GM11168 (cell line): ENCODE data around the gene SAMD4A.

Experiments
- in situ Hi-C: fragments of 300-500 bp; cut with MboI; formaldehyde crosslinking; loops from one replicate; pipeline ENCODE4 v1.12.0; 2022; ENCODE audit warnings: low sequenced_read_pairs; ENCODE audit not compliant: unreplicated experiment

The SAMD4A gene

GRCh38 chr14:54767139-54767431 lies 200.2 kb downstream of the SAMD4A start:
- in situ Hi-C loops, result no loop called here

GRCh38 chr14:54767450-54767849 lies 200.5 kb downstream of the SAMD4A start:
- in situ Hi-C loops, result no loop called here

- in situ Hi-C loops, result no loop called here
Observed at GRCh38 chr14:54768501-54769129, 201.7 kb downstream of the SAMD4A start.

DNA sequence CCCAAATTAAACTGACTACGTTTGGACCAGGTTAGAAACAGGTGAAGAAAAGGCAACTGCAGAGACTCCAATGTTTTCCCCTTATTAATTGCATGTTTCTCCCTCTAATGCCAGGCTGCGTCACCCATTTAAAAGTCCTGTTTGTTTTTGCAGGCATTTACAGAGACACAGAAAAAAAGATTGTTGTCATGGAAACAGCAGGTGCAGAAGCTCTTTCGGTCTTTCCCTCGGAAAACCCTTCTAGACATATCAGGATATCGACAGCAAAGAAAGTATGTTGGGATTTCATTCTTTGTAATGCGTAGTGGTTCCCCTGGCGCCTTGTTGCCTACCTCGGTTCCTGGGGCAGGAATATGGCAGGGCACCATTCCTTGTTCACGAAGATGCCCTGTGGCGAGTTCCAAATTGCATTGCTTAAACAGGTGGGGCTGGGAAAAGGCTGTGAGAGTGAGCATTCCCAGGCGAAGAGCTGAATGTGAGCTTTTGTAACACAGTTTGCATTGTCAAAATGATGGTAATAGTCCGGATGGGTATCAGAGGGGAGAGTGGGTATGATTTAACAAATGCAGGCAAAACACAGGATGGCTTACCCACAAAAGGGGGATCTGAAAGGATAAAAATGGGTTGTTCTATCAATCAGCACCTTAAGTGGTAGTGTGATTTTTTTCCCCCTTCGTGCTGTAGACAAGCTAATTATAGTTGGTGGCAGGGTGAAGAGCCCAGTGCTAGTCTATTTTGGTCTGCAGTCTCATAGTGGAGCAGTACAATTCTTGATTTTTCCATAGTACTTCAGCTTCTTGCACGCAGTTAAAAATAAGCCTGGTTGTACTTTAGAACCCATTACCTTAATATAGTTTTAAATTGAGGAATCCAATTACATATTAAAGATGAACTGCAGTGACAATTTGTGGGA lies 203.3 kb downstream of the SAMD4A start:
- in situ Hi-C loops, result loop anchor here (10.0 kb wide), 1 partner anchor 215 kb away; no protein-coding TSS in a partner anchor

- in situ Hi-C loops, result loop anchor here (10.0 kb wide), 1 partner anchor 217 kb away; no protein-coding TSS in a partner anchor
Observed at GRCh38 chr14:54771411-54772027, 204.6 kb downstream of the SAMD4A start.

DNA sequence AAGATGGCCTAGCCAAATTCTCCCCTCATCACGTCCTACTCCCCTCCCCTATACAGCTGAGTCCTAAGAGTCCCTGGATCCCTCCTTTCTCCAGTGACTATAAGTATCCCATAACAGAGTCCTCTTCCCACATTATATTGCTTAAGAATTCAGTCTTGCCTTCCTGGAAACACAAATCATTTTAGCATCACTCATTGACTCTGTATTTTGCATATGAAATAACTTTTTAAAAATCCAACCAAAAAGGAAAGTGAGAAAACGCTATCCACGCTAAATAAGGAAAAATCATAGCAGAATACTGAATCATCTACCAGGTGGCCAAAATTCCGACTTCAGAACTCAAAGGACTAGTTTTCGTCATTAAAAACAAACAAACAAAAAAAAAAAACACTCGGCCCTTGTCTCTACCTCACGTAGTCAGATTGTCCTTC lies 205.5 kb downstream of the SAMD4A start:
- in situ Hi-C loops, result loop anchor here (10.0 kb wide), 1 partner anchor 218 kb away; no protein-coding TSS in a partner anchor

DNA sequence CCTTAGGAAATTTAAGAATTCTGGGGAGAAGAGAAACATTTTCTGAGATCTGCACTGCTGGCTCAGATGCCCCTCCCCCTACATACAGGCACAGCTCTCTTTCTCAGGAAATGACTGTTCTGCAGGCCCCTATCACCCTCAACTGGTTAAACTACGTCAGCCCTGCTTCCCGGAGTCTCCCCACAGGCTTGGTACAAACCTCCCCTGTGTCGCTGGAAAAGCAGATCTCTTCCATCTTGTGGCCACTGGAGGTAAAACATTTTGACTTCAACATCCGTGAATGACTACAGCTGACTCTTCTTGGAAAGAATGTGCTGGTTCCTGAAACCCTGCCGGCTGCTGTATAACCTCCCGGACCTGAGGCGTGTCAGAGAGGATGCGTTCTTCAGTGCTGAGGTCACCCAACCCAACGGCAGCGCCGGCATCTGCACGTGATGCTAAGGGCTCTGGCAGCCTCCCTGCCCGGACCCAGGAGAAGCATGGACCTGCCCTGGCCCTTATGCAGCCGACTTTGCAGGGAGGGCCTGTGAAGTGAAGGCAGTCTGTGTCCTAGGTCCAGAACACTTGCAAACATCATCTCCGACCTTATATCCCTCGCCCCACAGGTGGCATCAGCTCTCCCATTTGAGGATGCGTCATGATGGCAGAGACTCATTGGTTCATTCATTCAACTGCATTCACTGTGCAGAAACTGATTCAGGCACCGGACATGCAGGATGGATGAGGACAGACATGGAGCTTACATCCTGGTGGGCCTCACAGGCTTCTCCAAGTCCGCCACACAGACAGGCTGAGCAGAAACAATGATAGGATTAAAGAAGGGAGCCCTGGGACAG lies 206.5 kb downstream of the SAMD4A start:
- in situ Hi-C loops, result loop anchor here (10.0 kb wide), 1 partner anchor 219 kb away; no protein-coding TSS in a partner anchor

DNA sequence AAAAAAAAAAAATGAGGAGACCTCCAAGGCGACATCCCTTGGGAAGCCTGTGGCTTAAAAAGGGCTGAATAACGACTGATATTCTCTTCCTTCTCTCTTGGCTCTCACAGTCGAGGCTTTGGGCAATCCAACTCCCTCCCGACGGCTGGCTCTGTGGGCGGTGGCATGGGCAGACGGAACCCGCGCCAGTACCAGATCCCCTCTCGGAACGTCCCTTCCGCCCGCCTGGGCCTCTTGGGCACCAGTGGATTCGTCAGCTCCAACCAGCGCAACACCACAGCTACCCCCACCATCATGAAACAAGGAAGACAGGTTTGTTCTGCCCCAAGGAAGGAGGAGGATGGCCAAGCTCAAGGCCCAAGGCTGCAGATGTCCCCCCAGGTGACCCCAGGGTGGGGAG lies 207.9 kb downstream of the SAMD4A start:
- in situ Hi-C loops, result loop anchor here (10.0 kb wide), 1 partner anchor 220 kb away; no protein-coding TSS in a partner anchor

DNA sequence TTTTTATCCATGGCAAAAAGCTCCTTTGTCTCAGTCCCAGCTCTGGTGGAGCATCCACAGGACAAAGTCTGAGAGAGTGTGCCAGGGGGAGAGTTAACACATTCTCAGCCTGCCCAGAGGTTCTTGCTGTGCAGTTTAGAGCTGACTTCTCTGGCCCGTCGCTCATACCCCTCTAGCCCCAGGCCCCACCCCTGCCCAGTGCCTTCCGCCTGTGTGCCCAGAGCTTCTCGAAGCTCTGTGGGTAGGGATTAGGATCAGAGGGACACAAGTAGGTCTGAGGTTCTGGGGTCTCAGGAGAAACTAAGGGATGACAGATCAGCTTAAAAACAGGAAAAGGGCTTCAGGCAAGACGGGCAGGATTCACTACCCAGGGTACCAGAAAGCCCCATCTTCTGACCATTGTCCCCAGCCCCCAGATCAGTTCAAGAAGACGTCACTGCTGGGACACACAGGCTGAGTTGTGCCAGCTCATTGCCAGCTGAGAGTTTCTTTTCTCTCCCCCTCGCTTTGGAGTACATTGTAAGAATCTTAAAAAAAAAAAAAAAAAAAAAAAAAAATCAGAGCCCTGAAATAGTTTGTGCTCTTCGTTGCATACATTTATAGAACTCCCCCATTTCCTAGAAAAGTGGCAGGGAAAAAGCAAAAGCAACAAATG lies 208.7 kb downstream of the SAMD4A start:
- in situ Hi-C loops, result loop anchor here (10.0 kb wide), 1 partner anchor 221 kb away; no protein-coding TSS in a partner anchor

- in situ Hi-C loops, result loop anchor here (10.0 kb wide), 1 partner anchor 222 kb away; no protein-coding TSS in a partner anchor
Observed at GRCh38 chr14:54776361-54777001, 209.6 kb downstream of the SAMD4A start.

GRCh38 chr14:54777395-54777794 lies 210.5 kb downstream of the SAMD4A start:
- in situ Hi-C loops, result loop anchor here (10.0 kb wide), 1 partner anchor 223 kb away; no protein-coding TSS in a partner anchor

- in situ Hi-C loops, result loop anchor here (10.0 kb wide), 1 partner anchor 224 kb away; no protein-coding TSS in a partner anchor
Observed at GRCh38 chr14:54778618-54779345, 211.9 kb downstream of the SAMD4A start.

- in situ Hi-C loops, result no loop called here
Observed at GRCh38 chr14:54781080-54781479, 214.2 kb downstream of the SAMD4A start.

GRCh38 chr14:54781961-54782750 lies 215.2 kb downstream of the SAMD4A start:
- in situ Hi-C loops, result no loop called here

DNA sequence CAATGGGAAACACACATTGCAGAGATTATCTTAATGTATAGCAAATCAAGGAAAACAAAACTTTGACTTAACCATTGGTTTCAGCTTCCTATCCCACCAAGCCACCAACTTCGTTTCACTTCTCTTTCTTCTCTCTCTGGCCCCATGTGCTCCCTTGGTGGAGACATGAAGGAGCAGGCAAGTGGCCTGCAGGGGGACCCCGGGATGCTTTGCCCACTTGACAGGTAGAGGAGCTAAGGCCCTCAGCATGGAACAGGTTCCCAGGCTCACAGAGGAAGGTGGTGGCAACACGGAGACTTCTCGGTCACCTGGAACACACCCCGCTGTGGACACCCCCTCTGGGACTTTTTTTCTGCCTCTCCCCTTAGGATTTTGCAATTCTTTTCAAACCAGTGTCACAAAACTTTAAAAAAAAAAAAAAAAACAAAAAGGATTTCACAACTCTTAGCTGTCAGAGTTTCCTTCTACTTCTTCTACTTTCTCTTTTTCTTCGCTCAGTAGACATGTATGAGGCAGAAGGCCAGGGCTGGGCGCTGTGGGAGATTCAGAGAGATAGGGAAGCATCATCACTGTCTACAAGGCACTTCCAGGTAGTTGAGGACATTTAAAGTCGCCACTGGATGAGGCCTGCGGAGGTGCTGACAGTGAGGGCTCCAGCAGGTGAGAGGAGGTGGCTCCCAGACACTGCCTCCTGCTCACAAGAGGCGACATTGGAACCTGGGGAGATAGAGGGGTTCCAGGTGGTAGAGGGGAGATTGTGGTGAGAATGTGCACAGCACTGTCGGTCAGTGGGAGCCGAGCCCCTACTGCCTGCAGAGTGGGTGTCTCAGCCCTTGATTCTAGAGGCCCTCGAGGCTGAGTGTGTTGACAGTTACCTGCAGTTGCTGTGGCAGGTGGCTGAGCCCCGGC lies 216.1 kb downstream of the SAMD4A start:
- in situ Hi-C loops, result no loop called here

GRCh38 chr14:54783660-54784015 lies 216.7 kb downstream of the SAMD4A start:
- in situ Hi-C loops, result no loop called here
